DMS114 treated with DMSO at 0.1 percent for 48 hours (cell line): ENCODE measurements around the gene ZNF800.

Source experiments
- DNase-seq: peaks from one replicate; lab custom pipeline; 2025; ENCODE audit not compliant: unreplicated experiment; lab: John Stamatoyannopoulos, UW

ZNF800 gene

GRCh38 chr7:127390817-127391590 is 1.5 kb downstream of the ZNF800 start:
- no peak for DNase-seq

- DNase-seq: no peak
These were observed 2.2 kb downstream of the ZNF800 start for GRCh38 chr7:127390186-127390816.

GRCh38 chr7:127389321-127389720 is 3.2 kb downstream of the ZNF800 start:
- DNase-seq: no peak

- DNase-seq: no peak
These were observed 4.5 kb downstream of the ZNF800 start for GRCh38 chr7:127387974-127388373.

DNA sequence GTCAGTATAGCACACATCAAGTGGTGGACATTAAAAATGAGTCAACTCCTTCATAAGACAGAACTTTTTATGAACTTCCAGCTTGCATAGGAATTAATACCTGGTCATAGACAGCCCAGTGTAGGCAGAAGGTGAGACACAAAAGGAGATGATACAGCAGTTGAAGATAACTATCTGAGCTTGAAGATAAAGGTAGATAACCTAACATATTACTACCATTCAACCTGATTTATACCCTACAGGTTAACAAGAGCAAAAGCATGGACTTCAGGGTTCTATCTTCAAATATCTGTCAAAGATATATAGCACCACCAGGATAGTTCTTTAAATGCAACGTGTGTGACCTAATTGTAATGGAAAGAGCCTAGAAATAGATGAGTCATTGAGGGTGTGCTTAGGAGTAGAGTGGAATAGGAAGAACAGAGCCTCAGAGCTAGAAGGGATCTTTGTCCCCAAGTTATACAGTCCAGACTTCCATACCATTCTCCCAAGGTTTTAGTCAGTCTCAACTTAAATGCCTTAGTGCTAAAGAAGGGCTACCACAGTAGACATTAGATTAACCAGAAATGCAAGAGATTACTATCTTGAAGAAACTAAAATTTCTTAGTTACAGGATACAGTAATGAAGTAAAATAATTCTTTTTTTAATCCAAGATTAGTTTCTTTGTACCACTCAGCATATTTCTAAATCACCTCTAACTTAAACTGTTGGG is 9.2 kb downstream of the ZNF800 start:
- DNase-seq: no peak

GRCh38 chr7:127382301-127383085 is 10.0 kb downstream of the ZNF800 start:
- no peak for DNase-seq

DNA sequence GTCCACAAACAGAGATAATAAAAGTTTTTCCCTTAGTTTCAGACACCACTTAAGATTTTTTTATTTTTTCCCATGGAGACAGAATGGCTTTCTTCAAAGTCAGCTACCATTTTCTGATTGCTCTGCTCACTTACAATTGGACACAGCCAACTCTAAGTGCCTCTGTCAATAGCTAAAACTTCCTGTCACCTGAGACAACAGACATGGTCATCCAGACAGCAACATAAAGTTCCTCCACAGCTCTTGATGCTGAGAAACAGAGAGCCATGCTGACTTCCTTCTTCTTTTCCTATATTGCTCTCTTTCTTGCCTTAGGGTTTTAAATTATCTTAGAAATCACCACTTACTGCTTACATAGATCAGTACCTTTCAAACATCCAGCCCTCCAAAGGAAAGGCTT is 12.0 kb downstream of the ZNF800 start:
- no peak for DNase-seq

DNA sequence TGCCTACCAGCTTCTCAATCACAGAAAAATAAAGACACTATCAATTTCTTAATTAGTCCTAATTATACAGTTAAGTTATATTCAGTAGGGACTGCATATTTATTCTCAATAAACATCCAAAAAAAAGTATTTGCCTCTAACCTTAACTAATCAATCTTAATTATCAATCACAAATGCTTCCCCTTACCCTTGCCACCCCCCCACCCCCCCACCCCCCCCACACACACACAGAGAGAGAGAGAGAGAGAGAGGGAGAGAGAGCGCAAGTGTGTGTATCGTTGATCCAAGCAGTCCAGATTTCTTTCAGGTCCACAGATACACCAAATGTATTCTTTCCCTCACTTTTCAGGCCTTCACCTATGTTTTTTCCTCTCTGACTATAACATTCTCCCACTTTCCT is 12.9 kb downstream of the ZNF800 start:
- DNase-seq: no peak

DNA sequence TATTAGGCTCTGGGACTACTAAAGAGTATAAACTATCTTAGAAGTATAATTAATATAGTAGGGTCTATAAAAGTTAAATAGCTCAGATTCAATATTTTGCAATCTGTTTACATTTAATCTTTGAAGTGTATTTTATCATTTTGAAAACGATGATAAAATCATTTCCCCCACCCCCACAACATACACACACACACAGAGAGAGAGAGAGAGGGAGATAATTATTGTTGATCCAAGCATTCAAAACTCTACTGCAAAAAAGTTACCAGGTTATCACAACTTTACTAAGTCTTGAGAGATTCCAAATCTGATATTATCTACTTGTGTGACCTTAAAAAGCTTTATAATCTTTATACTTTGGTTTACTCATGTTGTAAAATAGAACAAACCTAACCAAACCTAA is 14.0 kb downstream of the ZNF800 start:
- DNase-seq: no peak

- no peak for DNase-seq
These were observed 15.1 kb downstream of the ZNF800 start for GRCh38 chr7:127377425-127377824.

- DNase-seq: no peak
These were observed 16.9 kb downstream of the ZNF800 start for GRCh38 chr7:127375631-127376030.

- no peak for DNase-seq
These were observed 24.8 kb downstream of the ZNF800 start for GRCh38 chr7:127367679-127368078.

GRCh38 chr7:127366680-127367079 is 25.8 kb downstream of the ZNF800 start:
- no peak for DNase-seq

DNA sequence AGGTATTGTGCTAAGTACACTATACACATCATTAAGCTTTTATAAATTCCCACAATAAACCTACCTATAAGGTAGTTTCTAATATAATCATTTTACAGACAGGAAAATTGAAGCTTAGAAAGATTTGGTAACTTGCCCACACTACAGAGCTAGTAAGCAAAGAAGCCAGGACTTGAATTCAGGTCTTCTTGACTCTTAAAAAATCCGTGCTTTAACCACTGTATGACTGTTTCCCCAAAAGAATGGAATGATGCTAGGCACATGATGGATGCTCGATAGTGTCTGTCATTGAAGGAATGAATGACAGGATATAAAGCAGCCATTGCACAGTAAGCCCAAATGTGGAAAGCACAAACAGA is 26.6 kb downstream of the ZNF800 start:
- no peak for DNase-seq

DNA sequence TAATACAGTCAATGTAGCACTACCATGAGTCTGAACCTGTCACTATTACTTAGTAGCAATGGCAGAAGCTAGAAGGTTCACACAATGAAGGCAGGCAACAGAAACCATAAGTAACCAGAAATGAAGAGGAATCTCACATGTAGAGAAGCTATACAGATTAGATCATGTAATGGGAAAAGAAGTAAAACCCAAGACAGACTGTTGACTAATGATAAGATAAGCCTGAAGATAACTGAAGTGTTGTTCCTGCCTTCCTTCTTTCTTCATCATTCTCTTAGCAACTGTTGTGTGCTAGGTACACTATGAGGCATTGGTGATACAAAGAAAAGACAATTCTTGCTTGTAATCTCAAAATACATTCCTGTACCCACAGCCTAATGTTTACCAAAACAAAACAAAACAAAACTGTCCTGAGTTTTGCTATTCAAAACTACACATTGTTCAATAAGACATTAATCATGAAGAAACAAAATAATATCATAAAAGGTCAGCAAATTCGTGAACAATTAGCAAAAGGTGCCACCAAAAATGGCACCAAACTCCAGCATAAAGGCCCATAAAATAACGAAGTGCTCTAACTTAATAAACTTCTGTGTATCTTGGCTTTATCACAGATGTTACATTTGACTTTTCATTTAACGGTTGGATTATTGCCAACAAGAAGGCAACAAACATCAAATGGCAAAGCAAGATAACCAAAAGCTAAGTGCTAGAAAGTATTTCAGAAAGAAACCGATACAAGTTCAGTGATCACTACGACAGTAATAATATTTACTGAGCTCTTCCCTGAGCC is 27.1 kb downstream of the ZNF800 start:
- no peak for DNase-seq

DNA sequence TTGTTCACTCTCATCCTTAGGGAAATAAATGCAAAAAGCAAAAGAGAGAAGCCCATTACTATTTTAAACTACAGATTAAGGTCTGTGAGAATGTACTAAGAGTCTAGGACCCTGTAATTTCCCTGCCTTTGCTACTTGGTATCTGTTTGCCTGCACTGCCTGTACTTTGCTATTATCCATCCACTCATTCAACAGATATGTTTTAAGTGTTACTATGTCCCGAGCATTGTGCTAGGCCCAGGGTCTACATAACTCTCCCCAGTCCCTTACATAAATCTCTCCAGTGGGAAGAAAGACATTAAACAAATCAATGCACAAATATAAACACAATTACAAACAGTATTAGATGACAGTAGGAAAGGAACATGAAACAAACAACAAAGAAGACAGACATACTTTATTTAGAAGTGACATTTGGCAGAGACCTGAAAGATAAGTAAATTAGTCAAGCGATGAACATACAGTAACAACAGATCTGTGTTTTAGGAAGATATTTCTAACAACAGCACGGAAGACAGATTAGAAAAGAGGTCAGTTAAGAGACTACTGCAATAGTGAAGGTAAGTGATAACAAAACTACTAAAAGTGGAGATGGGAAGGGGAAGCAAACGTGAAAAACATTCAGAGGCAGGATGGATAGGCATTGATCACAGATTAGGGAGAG is 30.0 kb downstream of the ZNF800 start:
- DNase-seq: no peak

DNA sequence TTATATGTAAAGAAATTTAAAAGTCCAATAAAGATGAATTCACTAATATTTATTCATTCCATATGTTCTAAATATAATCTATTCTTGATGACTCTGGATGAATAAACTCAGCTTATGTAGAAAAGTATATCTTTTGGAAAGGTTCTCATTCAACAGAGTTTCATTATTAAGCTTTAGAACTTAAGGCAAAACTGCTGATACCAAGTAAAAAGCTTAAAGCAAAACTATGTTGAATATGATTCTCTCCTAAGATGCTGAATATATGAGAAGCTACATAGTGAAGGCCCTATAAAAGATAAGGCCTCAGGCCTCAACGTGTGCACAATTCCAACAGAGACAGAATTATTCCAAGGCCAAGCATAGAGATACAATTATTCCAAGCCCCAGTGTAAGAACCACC is 30.8 kb downstream of the ZNF800 start:
- no peak for DNase-seq

GRCh38 chr7:127359011-127359410 is 33.5 kb downstream of the ZNF800 start:
- DNase-seq: no peak

DNA sequence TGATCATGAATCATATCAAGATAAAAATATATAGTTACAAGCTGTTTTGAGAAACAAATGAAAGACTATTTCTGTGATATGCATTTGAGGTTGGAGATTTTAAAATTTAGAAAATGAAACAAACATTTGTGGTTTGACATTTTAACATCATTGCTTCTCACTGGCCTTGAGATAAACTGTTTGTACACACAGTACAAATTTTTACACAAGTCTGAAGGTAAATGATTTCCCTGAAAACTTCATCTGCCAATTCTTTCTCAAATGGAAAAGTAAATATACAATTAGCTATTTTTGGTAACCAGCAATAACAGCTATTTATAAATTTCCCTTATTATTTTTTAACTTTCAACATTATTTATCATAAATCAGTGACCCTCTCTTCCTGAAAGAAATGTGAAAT is 38.6 kb downstream of the ZNF800 start:
- DNase-seq: no peak

DNA sequence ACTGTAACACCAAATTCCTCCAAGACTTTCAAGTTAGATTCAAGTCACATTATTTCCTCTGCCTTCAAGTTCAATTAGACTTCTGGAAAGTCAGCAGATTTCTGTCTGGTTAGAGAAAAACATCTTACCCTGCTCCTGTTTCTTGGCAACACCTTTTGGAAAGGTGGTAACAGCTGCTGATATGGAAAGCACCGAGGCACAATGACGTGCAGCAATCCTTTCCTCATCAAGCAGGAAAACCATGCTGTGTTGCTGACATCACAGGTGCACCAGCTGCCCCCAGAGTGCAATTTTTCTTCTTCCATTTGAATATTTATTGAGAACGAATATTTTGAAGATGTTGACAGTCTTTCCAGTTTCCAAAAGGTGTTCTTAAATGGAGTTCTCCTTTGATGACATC is 41.9 kb downstream of the ZNF800 start:
- no peak for DNase-seq
